ENCODE data around the gene MPDZ.

- TF ChIP-seq EZH2 (IDR thresholded peaks at IDR 0.05; ENCODE audit: borderline replicate concordance, low read length): no peak
- no peak for TF ChIP-seq CTCF (IDR thresholded peaks at IDR 0.05; ENCODE audit: low read length)
Measured at GRCh38 chr9:13125261-13125660, 154.2 kb downstream of the MPDZ start.

Data from OCI-LY1 (cell line).